Measurements from ENCODE around the gene IFITM2.
"Not testable (repeated sequence)": the region's sequence is repeated elsewhere in the genome, so short reads cannot be mapped to it uniquely, and the experiment has no call there.

The IFITM2 gene

GRCh38 chr11:307766-308708 is at the start of gene IFITM2:
Gene IFITM2 (plus strand): TSS chr11:307816. CDS start chr11:308193, 377 bp downstream.
- not testable (repeated sequence) for DNase-seq (ENCODE audit: low read depth, low spot score)

DNA sequence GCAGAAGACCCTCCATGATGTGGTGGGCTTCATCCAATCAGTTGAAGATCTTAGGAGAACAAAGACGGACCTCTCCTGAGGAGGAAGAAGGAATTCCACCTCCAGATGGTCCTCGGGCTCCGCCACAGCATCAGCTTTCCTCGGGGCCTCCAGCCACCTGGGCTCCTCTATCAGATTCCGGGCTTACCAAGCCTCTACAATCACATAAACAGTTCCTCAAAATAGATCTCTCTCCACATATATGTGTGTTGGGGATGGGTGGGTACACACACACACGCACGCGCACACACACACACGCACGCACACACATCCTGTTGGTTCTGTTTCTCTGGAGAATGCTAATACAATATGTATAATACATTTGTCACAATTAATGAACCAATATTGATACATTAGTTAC is 48.2 kb upstream of the IFITM2 start:
- no peak for DNase-seq (ENCODE audit: low read depth, low spot score)

- no peak for DNase-seq (ENCODE audit: low read depth, low spot score)
Observed at GRCh38 chr11:261624-262023, 46.0 kb upstream of the IFITM2 start.

DNA sequence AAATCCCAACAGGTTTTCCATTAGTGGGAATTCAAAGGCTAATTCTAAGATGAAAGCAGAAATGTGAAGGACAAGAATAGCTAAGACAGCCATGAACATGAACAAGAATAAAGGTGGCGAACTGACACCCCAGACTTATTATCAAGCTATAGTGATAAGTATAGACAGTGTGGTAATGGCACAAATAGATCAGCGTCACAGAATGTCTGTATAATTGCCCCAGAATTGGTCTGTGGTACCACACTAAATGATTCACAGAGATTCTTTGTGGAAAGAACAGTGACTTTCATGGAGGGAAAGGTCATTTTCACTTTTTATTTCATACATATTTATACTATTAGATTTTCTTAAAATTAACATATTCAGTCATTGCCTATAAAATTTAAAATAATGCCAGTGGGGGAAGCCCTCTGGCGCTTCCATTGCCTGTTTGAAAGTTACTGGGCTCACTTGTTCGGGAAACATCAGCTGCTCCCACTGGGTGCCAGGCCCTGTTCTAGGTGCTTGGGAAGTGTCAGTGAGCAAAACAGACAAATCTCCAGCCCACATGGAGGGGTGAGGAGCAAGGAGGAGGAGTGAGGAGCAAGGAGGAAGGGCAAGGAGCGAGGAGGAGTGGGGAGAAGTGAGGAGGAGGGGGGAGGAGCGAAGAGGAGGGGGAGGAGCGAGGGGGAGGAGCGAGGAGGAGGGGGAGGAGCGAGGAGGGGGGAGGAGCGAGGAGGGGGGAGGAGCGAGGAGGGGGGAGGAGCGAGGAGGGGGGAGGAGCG is 40.8 kb upstream of the IFITM2 start:
- no peak for DNase-seq (ENCODE audit: low read depth, low spot score)

DNA sequence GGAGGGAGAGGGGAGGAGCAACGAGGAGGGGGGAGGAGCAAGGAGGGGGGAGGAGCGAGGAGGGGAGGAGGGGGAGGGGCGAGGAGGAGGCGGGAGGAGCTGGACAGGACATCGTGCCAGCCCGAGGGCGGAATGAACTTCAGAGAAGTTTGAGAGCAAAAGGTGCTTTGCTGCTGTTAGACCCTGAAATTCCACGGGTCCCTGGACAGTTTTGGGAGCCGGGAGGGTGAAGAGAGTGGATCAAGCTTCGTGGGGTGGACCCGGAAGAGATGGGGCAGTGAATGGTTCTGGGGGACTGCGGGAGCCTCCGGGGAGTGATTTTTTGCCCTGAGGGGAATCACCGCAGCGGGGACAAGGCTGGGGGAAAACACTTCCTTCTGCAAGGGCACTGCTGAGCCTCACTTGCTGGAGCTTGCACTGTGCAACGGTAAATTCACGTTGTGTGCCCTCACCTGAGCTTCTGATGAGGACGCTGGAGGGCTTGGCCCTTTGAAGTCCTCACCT is 40.1 kb upstream of the IFITM2 start:
- no peak for DNase-seq (ENCODE audit: low read depth, low spot score)

DNA sequence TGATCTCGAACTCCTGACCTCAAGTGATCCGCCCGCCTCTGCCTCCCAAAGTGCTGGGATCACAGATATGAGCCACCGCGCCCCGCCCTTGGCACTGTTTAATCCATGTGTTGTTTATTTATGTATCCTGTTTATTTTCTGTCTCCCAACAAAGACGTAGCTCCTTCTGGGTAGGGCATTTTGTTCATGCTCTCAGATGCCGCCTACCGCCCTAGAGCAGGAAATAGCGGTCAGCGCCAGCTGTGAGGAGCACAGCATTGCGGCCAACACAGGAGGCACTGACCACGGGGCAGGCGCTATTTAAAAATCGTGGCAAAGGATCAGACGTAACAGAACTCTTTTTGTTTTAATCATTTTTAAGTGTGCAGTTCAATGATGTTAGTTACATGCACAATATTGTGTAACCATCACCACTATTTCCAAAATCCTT is 38.9 kb upstream of the IFITM2 start:
- not testable (repeated sequence) for DNase-seq (ENCODE audit: low read depth, low spot score)

DNA sequence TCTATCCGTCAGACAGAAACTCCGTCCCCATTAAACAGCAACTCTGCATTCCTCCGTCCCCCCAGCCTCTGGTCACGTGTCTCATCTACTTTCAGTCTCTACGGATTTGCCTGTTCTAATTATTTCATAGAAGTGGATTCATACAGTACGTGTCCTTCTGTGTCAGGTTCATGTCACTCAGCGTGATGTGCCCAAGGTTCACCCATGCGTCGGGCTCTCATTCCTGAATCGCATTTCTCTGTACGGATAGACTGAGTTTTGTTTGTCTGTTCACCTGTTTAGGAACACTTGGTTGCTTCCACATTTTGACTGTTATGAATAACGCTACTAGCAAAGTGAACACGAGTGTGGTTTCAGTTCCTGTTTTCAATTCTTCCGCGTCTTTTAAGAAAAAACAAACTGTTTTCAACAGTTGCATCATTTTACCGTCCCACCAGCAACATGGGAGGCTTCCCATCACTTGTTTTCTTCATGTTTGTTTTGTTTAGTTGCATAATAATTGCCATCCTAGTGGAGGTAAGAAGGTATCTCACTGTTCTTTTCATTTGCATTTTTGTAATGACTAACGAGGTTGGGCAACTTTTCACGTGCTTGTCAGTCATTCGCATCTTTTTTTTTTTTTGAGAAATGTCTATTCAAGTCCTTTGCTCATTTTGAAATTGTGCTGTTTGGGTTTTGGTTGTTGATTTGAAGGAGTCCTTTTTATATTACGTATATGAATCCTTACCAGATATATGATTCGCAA is 38.3 kb upstream of the IFITM2 start:
- DNase-seq (ENCODE audit: low read depth, low spot score), result no peak

DNA sequence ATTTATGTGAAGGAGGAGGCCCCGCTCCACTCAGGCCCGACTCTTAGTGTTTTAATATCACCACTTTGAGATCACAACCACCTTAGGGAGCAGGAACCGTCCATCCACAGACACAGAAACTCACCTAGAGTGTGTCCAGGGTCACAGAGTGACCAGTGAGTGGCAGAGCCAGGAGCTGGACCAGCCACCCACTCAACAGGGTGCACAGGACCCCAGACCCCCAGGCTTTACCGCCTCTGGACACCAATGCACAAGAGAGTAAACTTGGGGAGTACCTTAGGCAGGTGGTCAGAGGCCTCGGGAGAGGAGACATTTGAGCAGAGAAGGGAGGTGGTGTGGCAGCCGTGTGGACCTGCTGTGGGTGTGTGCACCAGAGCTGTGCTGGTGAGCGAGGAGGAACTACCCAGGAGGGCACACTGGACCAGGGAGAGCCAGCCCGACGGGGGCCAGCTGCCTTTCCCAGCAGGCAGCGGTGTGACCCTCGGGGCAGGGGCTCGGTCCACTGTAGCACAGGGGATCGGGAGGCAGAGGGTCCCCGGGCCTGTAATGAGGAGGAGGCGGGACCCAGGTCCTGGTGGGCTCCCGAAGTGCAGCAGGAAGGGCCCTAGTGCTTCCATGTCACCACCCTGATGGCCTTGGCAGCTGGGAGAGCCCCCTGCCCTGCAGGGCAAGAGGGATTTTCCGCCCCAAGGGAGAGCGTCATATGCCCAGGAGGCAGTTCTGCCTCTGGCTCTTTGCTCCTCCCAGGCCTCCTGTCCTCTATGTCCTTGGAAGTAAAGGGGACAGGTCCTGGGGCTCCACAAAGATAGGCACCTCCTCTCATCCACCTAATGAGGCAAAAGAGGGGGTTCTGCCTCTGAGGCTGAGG is 36.9 kb upstream of the IFITM2 start:
- DNase-seq (ENCODE audit: low read depth, low spot score), result no peak

GRCh38 chr11:271319-271715 is 36.3 kb upstream of the IFITM2 start:
- no peak for DNase-seq (ENCODE audit: low read depth, low spot score)

DNA sequence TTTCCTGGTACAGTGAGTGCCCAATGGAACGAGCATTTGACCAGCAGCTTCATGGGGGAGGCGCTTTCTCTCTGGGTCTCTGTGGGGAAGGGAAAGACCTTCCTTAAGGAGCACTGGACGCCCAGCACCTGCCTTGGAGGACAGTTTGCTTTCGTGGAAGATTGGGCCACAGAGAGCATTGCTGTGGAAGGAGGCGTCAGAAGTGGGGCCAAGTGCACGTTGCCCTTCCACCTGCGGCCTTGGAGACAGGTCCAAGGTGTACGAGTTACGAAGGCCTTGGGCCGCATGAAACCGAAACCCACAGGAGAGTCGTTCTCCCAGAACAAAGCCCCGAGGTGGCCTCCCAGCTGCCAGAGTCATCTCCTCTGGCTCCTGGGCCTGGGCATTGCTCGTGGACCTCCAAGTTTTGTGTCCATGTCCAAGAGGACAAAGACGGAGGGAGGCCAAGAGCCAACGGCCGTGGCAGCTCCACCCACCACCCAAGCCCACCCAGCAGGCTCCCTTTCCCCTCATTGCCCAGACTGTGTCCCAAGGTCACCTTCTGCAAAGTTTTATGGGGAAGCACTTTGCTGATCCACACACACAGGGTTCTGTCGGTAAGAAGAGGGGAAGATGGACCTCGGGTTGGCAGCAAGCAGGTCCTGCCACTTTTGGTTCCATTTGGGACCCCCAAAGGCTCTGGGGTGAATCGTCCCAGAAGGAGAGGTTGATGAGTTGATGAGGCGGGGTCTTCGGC is 35.3 kb upstream of the IFITM2 start:
- DNase-seq (ENCODE audit: low read depth, low spot score), result no peak

GRCh38 chr11:272931-273198 is 34.8 kb upstream of the IFITM2 start:
- no peak for DNase-seq (ENCODE audit: low read depth, low spot score)

DNA sequence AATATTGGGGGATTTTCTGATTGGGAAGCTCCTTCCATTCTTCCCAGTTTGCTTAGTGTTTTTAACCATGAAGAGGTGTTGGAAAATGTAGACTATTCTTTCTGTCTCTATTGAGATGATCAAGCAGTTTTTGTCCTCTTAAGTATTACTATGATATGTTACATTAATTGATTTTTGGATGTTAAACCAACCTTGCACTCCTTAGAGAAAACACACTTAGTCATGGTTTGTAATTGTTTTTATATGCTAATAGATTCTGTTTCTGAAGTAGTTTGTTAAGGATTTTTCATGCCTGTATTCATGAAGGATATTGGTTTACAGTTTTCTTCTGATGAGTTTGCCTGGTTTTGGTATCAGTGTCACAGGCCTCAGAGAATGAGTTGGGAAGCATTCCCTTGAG is 31.4 kb upstream of the IFITM2 start:
- no peak for DNase-seq (ENCODE audit: low read depth, low spot score)

DNA sequence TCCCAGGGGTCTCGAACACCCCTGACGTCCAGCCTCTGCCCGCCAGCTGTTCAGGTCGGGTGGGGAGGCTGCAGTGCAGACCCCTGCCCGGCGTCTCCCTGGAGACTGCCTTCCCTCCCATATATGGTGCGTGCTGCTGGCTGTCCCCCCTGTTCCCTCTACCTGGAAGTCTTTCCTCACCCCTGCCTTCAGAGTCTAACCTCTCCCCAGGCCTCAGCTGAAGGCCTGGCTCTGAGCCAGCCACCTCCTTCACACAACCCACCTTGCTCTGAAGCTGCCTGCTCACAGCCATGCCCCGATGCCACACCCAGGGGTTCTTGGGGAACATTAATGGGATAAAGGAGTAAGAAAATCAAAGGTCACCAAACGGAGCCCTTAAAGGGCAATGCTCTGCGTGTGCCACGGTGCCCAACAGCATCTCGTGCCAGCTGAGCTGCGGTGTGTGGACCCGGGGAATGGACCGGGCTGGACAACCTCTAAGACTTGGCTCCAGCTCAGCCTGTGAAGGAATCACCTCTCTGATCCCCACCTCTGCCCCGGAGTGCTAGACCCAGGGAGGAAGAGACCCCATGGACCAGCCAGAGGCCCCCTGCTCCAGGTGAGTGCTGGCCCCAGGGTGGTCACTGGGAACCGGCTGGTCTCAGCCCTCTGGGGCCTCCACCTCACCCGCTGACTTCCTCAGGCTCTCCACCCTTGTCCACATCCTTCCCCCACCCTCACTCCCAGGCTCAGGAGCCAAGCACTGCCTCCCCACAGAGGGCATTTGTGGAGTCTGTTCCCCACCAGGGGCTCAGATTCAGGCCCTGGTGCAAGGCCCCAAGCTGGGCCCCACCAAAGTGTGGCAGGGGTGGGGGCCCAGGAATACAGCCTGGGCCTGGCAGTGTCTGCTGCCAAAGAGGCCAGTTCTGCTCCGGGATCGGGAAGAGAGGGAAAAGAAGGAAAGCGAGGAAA is 29.3 kb upstream of the IFITM2 start, which contains the start of gene NLRP6:
TSS of gene NLRP6 (plus strand) at position 407 of the 951 bp plus-strand sequence. CDS start at position 570, 163 bp downstream.
- DNase-seq (ENCODE audit: low read depth, low spot score), result no peak

GRCh38 chr11:279040-279965 is 28.3 kb upstream of the IFITM2 start:
- DNase-seq (ENCODE audit: low read depth, low spot score), result no peak

- no peak for DNase-seq (ENCODE audit: low read depth, low spot score)
Observed at GRCh38 chr11:279966-280705, 27.5 kb upstream of the IFITM2 start.

- no peak for DNase-seq (ENCODE audit: low read depth, low spot score)
Observed at GRCh38 chr11:280706-281485, 26.7 kb upstream of the IFITM2 start.
